DOHH2 (cell line): Measurements from ENCODE around the gene HBE1.

Source experiments
- EZH2phosphoT487 ChIP-seq: fragments of 200-600 bp; sonication (generic); IDR thresholded peaks from 2 replicates; pipeline ENCODE4 v1.6.1; 2017; ENCODE audit warnings: borderline replicate concordance, mild to moderate bottlenecking, antibody characterized with exemption, low read length, moderate library complexity, mixed read lengths
- TF ChIP-seq, protein P1 (sequence below): fragments of 200-600 bp; sonication (generic); IDR thresholded peaks from one replicate; pipeline ENCODE4 v1.5.1; 2014; ENCODE audit warnings: antibody characterized with exemption, mild to moderate bottlenecking, low read depth, low read length; ENCODE audit not compliant: poor library complexity, severe bottlenecking

DNA sequence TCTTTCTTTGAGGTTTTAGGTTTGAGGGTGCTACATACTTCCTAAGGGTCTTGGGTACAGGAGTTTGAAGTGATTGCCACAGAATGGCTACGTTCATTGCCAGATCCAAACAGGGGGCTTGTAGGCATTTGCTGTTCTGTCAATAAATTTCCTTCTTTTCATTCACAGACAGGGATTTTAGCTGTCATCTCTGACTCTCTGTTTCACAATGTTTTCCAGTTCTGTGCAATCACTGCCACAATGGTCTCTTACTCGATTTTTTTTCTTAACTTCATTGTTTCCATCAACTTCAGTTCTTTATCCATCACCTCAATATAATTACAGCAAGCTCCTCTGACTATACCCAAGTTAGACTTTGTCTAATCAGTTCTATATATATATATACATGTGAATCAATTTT is 29.3 kb downstream of the HBE1 start:
- TF ChIP-seq, protein P1, sequence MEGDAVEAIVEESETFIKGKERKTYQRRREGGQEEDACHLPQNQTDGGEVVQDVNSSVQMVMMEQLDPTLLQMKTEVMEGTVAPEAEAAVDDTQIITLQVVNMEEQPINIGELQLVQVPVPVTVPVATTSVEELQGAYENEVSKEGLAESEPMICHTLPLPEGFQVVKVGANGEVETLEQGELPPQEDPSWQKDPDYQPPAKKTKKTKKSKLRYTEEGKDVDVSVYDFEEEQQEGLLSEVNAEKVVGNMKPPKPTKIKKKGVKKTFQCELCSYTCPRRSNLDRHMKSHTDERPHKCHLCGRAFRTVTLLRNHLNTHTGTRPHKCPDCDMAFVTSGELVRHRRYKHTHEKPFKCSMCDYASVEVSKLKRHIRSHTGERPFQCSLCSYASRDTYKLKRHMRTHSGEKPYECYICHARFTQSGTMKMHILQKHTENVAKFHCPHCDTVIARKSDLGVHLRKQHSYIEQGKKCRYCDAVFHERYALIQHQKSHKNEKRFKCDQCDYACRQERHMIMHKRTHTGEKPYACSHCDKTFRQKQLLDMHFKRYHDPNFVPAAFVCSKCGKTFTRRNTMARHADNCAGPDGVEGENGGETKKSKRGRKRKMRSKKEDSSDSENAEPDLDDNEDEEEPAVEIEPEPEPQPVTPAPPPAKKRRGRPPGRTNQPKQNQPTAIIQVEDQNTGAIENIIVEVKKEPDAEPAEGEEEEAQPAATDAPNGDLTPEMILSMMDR, result no peak
- TF ChIP-seq EZH2phosphoT487, result no peak
